Breast epithelium (tissue), 3 donors: ENCODE measurements around the gene ERMP1.

ENCODE experiments used
- CTCF ChIP-seq, 3 donors: fragments of 450-650 bp; IDR thresholded peaks; one replicate each; pipeline ENCODE4 v1.5.1; 2016 to 2017; ENCODE audit warnings: antibody characterized with exemption in 3 of 3, mild to moderate bottlenecking in 3 of 3, moderate library complexity in 3 of 3
- POLR2AphosphoS5 ChIP-seq, 3 donors: sonication (generic); formaldehyde crosslinking; IDR thresholded peaks; one replicate each; pipeline ENCODE4 v1.6.1; 2017; ENCODE audit warnings: antibody characterized with exemption in 3 of 3

GRCh38 chr9:5835808-5836207 is 2.9 kb upstream of the ERMP1 start:
- no peak for TF ChIP-seq POLR2AphosphoS5 (IDR thresholded peaks at IDR 0.05)
- TF ChIP-seq CTCF (IDR thresholded peaks at IDR 0.05), result no peak
